GM18858 (cell line): ENCODE data around the gene RAPSN.

Experiments used
- ATAC-seq: cut with Tn5 transposase; IDR thresholded peaks from one replicate; pipeline ENCODE4 v1.9.1; 2021; ENCODE audit not compliant: unreplicated experiment

The RAPSN gene

DNA sequence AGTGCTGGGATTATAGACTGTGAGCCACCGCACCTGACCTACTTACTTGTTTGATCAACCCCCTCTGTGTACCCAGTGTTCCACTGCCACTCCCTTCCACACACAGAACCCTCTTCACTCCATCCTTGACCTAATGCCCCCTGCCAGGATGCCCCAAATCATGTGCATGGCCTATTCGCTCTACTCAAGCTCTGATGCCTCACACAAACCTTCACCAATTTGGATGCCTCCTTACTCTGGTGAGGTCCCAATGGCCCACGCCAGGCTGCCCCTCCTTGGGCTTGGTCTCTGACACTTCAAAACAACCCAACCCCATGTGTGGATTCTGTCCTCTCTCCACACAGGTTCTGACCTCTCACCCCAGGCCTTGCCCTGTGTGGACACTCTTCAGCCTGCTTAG is 13.2 kb downstream of the RAPSN start:
- no peak for ATAC-seq

- ATAC-seq = no peak
Observed at GRCh38 chr11:47434011-47434786, 14.7 kb downstream of the RAPSN start.

- ATAC-seq = no peak
Observed at GRCh38 chr11:47433157-47433556, 15.8 kb downstream of the RAPSN start.

DNA sequence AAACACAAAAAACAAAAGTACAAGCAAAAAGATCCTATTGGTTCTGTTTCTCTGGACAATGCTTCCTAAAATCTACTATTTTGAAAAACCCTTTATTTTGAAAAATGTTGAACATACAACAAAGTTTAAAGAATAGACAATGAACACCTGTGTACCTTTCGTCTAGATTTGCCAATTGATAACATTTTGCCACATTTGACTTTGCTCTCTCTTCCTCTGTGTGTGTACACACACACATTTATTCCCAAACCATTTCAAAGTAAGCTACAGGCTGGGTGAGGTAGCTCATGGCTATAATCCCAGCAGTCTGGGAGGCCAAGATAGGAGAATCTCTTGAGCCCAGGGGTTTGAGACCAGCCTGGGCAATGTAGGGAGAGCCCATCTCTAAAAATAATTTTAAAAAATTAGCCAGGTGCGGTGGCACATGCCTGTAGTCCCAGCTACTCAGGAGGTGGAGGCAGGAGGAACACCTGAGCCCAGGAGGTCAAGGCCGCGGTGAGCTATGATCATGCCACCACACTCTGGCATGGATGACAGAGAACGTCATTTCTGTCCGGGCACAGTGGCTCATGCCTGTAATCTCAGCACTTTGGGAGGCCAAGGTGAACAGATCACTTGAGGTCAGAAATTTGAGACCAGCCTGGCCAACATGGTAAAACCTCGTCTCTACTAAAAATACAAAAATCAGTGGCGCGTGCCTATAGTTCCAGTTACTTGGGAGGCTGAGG is 17.4 kb downstream of the RAPSN start:
- no peak for ATAC-seq

GRCh38 chr11:47430524-47430923 is 18.4 kb downstream of the RAPSN start:
- ATAC-seq = no peak

DNA sequence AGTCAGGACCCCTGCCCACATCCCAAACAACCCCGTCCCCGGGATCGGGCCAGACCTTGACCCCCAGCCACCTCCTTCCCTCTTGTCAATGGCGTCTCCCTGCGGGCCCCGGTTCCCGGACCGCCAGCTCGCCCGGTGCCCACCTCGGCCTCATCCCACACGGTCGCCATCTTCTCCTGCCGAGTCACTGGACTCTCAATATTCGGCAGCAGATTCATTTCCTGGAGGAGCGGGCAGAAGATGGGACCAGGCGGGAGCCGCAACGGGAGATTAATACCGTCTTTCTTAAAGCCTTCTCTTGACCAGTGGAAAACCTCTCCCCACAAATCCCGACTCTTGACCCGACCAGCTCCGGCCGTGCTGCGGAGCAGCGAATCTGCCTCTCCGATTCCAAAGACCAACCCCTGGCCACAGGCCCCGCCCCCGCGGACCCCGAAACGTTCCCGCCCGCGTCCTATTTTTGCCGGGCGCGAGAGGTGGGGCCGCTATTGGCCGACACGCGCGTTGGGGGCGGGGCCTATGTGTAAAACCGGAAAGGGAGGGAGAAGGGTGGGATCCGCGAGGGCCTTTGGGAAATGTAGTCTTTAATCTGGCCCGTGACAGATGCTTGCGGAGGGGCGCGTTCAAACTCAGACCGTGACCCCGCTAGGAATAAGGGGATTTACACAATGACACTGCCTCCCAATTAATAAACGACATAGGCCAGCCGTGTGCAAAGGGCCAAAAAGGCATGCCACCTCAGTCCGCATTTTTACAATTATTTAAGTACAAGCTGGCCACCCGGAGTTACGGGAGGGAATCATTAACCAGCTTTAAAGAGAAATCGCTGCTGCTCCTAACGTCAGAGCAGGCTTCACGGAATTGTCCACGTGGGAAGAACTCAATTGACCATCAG is 22.6 kb downstream of the RAPSN start, which contains the start of gene PSMC3:
TSS of gene PSMC3 (minus strand) at position 378 of the 895 bp plus-strand sequence. CDS start at position 218, 160 bp downstream.
- ATAC-seq = peak; percentile 78

- no peak for ATAC-seq
Observed at GRCh38 chr11:47425611-47426010, 23.3 kb downstream of the RAPSN start.

DNA sequence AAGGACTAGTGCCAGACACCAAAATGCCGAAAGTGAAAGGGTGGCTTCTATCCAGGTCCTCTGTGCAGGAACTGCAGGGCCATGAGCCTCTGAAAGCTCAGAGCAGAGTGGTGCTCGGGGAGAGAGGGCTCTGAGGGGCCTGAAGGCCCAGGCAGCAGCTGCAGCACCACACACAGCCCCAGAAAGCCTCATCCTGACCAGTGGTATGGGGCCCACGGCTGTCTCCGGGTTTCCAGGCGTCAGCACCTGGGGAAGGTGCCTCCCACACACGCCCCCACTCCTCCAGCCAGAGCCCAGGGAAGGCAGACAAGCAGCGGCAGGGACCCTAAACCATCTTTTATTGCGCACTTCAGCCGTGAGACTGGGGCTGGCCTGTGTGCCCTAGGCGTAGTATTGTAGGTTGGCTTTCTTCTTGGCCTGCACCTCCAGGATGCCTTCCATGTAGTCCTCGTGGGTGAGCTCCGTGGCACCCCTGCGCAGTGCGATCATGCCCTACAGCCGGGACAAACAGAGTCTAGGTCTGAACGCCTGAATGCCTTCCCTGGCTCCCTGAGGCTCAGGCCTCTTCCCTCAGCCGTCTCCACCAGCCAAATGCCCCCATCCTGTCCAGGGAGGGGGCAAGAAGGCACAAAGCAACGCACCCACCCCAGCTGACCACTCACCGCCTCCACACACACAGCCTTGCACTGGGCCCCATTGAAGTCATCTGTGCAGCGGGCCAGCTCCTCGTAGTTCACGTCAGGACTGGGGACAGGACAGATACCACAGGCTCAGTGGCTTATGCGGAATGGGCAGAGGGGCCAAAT is 30.3 kb downstream of the RAPSN start:
- no peak for ATAC-seq

- ATAC-seq = no peak
Observed at GRCh38 chr11:47417712-47418111, 31.2 kb downstream of the RAPSN start.

- ATAC-seq = no peak
Observed at GRCh38 chr11:47415949-47416472, 32.9 kb downstream of the RAPSN start.

DNA sequence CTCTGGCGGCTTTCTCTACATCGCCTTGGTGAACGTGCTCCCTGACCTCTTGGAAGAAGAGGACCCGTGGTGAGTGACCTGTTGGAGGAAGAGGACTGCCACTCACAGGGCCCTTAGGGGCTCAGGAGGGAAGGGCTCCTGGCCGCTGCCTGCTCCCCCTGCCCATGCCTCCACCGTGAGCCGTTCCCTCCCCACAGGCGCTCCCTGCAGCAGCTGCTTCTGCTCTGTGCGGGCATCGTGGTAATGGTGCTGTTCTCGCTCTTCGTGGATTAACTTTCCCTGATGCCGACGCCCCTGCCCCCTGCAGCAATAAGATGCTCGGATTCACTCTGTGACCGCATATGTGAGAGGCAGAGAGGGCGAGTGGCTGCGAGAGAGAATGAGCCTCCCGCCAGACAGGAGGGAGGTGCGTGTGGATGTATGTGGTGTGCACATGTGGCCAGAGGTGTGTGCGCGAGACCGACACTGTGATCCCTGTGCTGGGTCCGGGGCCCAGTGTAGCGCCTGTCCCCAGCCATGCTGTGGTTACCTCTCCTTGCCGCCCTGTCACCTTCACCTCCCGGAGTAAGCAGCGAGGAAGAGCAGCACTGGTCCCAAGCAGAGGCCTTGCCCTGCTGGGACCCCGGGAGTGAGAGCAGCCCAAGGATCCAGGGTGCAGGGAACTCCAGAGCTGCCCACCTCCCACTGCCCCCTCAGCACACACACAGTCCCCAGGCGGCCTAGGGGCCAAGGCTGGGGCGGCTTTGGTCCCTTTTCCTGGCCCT is 33.7 kb downstream of the RAPSN start:
- no peak for ATAC-seq

DNA sequence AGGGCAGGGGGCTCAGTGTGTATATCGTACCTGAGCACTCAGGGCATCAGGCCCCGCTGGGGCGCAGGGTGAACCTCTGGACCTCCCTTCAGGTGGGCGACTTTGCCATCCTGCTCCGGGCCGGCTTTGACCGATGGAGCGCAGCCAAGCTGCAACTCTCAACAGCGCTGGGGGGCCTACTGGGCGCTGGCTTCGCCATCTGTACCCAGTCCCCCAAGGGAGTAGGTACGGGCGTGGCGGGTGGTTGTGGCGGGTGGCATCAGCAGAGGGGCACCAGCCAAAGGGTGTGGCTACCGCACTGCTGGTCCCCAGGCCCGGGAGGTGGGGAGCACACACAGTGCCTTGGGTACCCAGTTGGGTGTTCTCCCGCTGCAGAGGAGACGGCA is 34.3 kb downstream of the RAPSN start:
- no peak for ATAC-seq

DNA sequence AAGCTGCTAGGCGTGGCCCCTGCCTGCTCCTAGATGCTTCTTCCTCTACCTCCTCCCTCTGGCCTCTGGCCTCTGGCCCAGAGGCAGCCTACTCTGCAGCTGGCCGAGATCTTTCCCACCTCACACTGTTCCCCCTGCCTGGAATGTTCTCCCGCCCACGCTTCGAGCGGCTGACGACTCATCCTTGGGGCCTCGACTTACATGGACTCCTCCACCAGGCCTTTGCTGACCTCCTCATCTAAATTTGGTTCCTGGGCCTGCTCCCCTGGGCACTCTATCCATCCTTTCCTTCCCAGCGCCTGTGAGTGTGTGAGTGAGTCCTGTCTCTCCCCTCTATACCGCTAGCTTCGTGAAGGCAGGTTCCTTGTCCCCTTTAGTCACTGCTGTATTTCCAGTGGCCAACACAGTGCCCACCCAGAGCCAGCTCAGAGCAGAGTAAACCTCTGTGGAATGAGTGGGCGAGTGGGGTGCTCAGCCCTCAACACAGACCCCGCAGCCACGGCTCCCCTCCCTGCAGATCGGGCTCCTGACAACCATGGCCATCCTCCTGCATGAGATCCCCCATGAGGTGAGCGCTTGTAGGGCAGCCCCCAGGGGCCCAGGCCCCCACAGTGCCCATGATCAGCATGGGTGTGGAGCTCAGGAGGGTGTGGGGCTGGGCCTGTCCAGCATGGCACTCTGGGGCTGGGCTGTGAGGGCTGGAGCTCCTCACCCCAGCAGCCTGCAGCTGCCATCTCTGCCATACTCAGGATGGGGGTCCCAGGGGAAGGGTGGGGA is 34.8 kb downstream of the RAPSN start:
- no peak for ATAC-seq

DNA sequence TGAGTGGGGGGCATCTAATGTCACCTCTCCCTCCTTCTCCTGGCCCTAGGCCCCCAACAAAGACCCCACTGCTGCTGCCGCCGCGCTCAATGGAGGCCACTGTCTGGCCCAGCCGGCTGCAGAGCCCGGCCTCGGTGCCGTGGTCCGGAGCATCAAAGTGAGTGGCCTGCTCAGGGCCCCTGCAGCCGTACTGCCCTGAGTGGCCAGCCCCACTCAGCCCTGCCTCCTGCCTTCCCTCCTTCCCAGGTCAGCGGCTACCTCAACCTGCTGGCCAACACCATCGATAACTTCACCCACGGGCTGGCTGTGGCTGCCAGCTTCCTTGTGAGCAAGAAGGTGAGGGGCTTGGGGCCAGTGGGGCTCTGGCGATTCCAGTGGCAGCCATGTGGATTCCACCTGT is 35.6 kb downstream of the RAPSN start:
- ATAC-seq = no peak

- no peak for ATAC-seq
Observed at GRCh38 chr11:47411884-47412746, 36.8 kb downstream of the RAPSN start.

DNA sequence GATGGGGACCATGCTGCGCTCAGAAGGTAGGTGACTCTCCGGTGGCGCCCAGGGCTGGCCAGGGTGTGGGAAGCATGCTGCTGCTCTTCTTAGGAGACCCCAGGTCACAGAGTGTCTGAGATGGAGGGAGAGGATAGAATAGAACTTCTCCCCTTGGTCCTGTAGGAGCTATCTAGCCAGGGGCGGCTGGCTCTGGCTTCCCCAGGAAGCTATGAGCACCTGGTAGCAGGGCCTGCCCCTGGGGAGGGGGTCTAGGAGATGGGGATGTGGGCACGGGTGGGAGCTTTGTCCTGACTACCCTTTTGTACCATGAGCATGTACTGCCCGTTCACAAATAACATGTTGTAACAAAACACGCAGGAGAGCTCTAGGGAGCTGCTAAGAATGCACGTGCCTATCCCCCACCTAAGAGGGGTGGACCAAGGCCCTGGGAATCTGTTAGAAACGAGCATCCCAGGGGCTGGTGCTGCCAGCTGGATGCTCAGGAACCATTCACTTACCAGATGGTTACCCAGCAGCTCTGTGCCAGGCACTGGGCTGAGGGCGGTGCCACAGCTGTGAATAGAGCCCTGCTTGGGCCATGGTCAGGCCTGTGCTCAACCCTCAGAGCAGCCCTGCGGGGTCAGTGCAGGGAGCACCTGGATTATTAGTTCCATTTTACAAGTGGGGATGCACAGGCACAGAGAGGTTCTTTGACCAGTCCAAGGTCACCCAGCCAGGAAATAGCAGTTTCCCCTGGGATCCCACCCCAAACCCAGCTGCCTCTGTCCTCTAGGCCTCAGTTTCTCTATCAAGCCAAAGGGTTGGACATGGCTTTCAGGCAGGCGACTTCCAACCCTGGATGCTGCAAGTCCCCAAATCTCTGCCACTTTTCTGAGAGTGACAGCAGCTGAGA is 38.3 kb downstream of the RAPSN start:
- no peak for ATAC-seq
